Mesothelial cell of epicardium (in vitro differentiated cells): ENCODE measurements around the gene MGAT1. TPM values are rescaled to one million over a fixed set of nuclear protein-coding genes. Genes with fewer than 3 reads are reported as not detected.
"Not testable (repeated sequence)": the region's sequence is repeated elsewhere in the genome, so short reads cannot be mapped to it uniquely, and the experiment has no call there.

Experiments
- DNase-seq, 2 experiments: peaks; one replicate each; pipeline ENCODE4 v3.0.0; 2021; ENCODE audit warnings: low spot score in 2 of 2; ENCODE audit not compliant: unreplicated experiment in 2 of 2
- H3K27ac Mint-ChIP-seq: 2 replicates; pipeline ENCODE4 v1.8.0; 2021; ENCODE audit warnings: mixed read lengths
- H3K27me3 Mint-ChIP-seq: 2 replicates; pipeline ENCODE4 v1.8.0; 2021; ENCODE audit warnings: low read depth, mixed read lengths
- H3K36me3 Mint-ChIP-seq: 2 replicates; pipeline ENCODE4 v1.8.0; 2021; ENCODE audit warnings: mixed read lengths
- H3K4me1 Mint-ChIP-seq: 2 replicates; pipeline ENCODE4 v1.8.0; 2021; ENCODE audit warnings: mixed read lengths
- H3K4me3 Mint-ChIP-seq: 2 replicates; pipeline ENCODE4 v1.8.0; 2021; ENCODE audit warnings: mild to moderate bottlenecking, moderate library complexity, mixed read lengths
- H3K9me3 Mint-ChIP-seq: 2 replicates; pipeline ENCODE4 v1.8.0; 2021; ENCODE audit warnings: mixed read lengths
- total RNA-seq: library from RNA; stranded (reverse); gene quantifications from 3 replicates; pipeline ENCODE4 v1.2.1, GENCODE V29; 2021
- TF ChIP-seq, protein P1 (sequence below): fragments of 200-600 bp; sonication (generic); IDR thresholded peaks from one replicate; pipeline ENCODE4 v1.5.0; 2021; ENCODE audit warnings: antibody characterized with exemption; ENCODE audit not compliant: unreplicated experiment

Gene MGAT1
- total RNA-seq, 1 donor from 2014 or later = 91.4 TPM

DNA sequence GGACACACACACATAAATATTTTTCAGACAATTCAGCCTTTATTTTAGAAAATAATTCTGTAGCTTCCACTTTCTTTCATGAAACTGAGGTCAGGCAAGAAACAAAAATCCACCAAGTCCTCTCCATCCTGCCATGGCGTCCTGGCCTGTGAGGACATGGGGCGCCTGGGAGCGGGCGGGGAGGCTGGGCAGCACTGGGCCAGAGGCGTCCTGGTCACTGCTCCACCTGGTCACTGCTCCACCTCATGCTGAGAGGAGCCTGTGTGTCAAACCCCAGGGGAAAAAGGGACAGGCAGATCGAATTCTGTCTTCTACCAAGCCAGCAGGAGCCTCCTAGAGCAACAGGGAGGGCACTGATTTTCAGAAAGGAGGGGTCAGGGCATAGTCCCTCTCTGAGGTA lies 12.1 kb downstream of the MGAT1 start:
- H3K36me3 Mint-ChIP-seq = peaks cover 17% of the 10 kb centered on the region
- no peak for DNase-seq
- TF ChIP-seq, protein P1, sequence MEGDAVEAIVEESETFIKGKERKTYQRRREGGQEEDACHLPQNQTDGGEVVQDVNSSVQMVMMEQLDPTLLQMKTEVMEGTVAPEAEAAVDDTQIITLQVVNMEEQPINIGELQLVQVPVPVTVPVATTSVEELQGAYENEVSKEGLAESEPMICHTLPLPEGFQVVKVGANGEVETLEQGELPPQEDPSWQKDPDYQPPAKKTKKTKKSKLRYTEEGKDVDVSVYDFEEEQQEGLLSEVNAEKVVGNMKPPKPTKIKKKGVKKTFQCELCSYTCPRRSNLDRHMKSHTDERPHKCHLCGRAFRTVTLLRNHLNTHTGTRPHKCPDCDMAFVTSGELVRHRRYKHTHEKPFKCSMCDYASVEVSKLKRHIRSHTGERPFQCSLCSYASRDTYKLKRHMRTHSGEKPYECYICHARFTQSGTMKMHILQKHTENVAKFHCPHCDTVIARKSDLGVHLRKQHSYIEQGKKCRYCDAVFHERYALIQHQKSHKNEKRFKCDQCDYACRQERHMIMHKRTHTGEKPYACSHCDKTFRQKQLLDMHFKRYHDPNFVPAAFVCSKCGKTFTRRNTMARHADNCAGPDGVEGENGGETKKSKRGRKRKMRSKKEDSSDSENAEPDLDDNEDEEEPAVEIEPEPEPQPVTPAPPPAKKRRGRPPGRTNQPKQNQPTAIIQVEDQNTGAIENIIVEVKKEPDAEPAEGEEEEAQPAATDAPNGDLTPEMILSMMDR = no peak
- no peaks in the 10 kb centered on the region for H3K9me3 Mint-ChIP-seq
- H3K27ac Mint-ChIP-seq = peak overlapping the region; percentile 50
- peaks cover 27% of the 10 kb centered on the region for H3K4me1 Mint-ChIP-seq
- H3K27me3 Mint-ChIP-seq = no peaks in the 10 kb centered on the region
- no peak overlapping the region for H3K4me3 Mint-ChIP-seq

DNA sequence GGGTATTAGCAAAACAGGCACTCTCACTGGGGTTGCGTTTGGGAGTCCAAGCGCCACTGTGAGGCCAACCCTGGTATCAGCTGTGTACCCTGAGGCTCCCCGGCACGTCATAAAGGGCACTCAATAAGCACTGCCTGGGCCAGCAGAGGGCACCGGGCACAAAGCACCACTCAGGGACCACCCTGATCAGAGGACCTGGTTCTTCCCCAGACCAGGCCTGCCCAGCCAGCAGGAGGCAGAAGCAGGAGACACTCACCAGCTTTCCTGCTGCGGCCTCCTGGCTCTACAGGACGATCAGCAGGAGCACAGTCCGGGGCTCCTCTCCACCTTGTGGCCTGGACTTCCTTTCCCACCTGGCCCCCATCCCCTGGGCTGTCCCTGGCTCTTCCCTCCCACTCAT lies 12.6 kb downstream of the MGAT1 start:
- no peaks in the 10 kb centered on the region for H3K27me3 Mint-ChIP-seq
- H3K36me3 Mint-ChIP-seq = peaks cover 15% of the 10 kb centered on the region
- no peaks in the 10 kb centered on the region for H3K9me3 Mint-ChIP-seq
- H3K4me3 Mint-ChIP-seq = no peak overlapping the region
- TF ChIP-seq, protein P1 = no peak
- peak overlapping the region; percentile 50 for H3K27ac Mint-ChIP-seq
- no peak for DNase-seq
- peaks cover 32% of the 10 kb centered on the region for H3K4me1 Mint-ChIP-seq

DNA sequence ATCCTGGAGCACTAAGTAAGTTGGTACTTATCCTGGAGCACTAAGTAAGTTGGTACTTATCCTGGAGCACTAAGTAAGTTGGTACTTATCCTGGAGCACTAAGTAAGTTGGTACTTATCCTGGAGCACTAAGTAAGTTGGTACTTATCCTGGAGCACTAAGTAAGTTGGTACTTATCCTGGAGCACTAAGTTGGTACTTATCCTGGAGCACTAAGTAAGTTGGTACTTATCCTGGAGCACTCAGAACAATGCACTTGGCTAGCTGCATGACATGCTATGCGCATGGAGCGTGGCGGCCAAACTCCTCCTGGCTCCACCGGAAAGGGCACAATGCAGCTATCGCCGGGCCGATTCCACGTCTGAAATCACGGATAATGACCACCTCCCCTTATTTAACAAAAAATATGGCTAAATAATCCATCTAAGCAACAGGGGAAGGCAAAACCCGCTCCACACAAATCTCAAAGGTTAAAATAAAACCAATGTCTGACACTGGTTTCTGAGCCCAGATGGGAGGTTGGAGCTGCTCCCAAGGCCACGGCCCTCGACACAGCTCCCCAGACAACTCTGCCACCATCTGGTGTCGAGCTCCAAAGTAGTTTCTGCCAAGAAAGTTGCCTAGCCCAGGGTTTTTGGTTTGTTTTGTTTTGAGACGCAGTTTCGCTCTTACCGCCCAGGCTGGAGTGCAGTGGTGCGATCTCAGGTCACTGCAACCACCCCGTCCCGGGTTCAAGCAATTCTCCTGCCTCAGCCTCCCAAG lies 13.8 kb downstream of the MGAT1 start:
- H3K4me1 Mint-ChIP-seq = peaks cover 38% of the 10 kb centered on the region
- not testable (repeated sequence) for H3K27ac Mint-ChIP-seq, H3K27me3 Mint-ChIP-seq, H3K4me3 Mint-ChIP-seq, H3K9me3 Mint-ChIP-seq, DNase-seq
- H3K36me3 Mint-ChIP-seq = peaks cover 15% of the 10 kb centered on the region

DNA sequence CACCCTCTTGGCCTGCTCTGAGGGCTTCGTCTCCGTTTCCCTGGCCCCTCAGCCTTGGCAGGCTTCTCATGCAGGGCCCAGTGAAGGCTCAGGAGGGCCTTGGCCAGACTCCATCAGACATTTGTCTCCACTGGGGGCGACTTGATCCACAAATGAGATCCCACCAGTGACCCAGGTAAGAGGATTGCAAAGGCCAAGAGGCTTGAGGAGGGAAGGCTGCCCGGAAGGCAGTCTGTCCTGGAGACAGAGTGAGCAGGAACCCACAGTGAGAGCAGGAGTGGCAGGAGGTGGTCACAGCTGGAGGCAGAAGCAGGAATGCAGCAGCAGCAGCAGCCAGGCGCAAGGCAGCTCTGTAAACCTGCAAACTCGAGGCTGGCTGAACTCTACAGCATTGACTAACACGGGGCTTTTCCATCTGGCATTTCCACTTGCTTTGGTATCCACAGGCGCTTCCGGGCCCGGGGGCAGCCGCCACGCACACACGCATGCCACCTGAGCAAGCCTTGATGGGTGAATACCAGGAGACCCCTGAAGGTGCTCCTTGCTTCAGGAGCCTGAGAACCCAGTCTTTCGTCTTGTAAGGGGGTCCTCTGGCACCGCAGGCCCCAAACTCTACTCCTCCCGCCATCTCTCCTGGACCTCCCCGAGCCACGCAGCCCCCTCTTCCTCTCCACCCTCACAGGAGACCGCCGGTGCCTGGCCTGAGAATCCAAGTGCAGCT lies 14.7 kb downstream of the MGAT1 start:
- no peaks in the 10 kb centered on the region for H3K9me3 Mint-ChIP-seq
- H3K27me3 Mint-ChIP-seq = no peaks in the 10 kb centered on the region
- peak overlapping the region; percentile 90 for H3K27ac Mint-ChIP-seq
- peaks cover 39% of the 10 kb centered on the region for H3K4me1 Mint-ChIP-seq
- H3K4me3 Mint-ChIP-seq = no peak overlapping the region
- DNase-seq = no peak
- TF ChIP-seq, protein P1 = no peak
- H3K36me3 Mint-ChIP-seq = peaks cover 15% of the 10 kb centered on the region

DNA sequence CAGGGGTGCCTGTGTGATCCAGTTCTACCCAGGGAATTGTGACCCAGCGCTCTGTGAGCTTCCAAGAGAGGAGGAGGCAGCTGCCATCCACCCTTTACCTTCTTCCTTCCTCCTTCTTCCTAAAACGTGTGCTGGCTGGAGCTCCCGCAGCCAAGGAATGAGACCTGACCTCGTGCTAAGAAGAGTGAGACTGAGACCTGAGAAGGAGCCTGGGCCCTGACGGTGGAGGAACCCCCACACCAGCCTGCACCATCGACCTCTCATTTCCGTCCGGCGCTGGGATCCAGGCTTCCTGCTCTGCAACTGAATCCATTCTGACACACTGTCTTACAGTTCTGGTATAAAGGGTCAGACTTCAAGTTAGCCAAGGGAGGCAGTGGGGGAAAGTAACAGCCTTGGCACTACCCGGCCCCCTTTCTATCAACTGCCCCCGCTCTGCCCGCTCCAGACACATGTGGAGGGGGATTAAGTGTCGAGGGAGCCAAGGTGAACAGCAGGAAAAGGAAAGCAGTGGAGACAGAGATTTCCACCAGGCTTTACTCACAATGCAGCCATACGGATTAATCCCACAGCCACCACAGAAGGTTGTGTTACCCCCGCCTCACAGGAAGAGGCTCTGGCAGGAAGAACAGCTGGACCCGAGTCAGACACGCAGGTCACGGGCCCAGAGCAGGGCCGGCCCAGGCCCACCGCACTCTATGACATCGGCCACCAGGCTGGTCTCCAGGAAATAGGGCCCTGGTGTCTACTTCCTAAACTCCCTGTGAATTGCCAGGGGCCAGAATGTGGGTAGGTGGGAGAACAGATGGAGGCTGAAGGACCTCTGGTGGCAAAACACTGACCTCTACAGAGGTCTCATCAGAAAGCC lies 15.8 kb downstream of the MGAT1 start:
- Mint-ChIP-seq H3K36me3 (peaks cover 12% of the 10 kb centered on the region), H3K27ac (peak overlapping the region; percentile 99), H3K4me1 (peaks cover 39% of the 10 kb centered on the region), H3K27me3 (no peaks in the 10 kb centered on the region), H3K9me3 (peaks cover 4% of the 10 kb centered on the region), H3K4me3 (no peak overlapping the region)
- TF ChIP-seq, protein P1 = no peak
- DNase-seq = no peak
